ENCODE measurements around the gene FGGY.
"Not testable (repeated sequence)": the region's sequence is repeated elsewhere in the genome, so short reads cannot be mapped to it uniquely, and the experiment has no call there.

The FGGY gene

DNA sequence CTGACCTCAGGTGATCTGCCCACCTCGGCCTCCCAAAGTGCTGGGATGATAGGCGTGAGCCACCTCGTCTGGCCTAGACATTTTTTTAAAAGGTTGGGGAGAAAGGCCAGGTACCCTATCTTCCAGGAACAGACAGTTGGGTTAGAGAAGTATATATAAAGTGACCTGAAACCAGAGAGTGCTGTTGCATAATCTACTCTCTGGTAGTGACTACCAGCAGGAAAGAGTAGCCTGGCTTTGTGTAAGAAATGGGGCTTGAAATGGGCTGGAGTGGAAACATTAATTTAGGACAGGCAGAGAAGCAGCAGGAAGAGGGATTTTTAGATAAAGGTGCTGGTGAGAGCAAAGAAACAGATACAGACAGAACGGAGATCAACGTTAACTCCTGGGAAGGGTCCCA, 392.1 kb downstream of the FGGY start:
- DNase-seq = no peak

- no peak for DNase-seq
Observed at GRCh38 chr1:59689730-59690129, 392.8 kb downstream of the FGGY start.

- DNase-seq = no peak
Observed at GRCh38 chr1:59690171-59690930, 393.5 kb downstream of the FGGY start.

- no peak for DNase-seq
Observed at GRCh38 chr1:59691261-59691660, 394.4 kb downstream of the FGGY start.

GRCh38 chr1:59692591-59692990, 395.7 kb downstream of the FGGY start:
- peak; percentile 24 for DNase-seq

- no peak for DNase-seq
Observed at GRCh38 chr1:59693406-59693805, 396.5 kb downstream of the FGGY start.

GRCh38 chr1:59695252-59695651, 398.4 kb downstream of the FGGY start:
- DNase-seq = no peak

- peak; percentile 36 for DNase-seq
Observed at GRCh38 chr1:59696421-59697115, 399.7 kb downstream of the FGGY start.

GRCh38 chr1:59697150-59697800, 400.4 kb downstream of the FGGY start:
- DNase-seq = no peak

DNA sequence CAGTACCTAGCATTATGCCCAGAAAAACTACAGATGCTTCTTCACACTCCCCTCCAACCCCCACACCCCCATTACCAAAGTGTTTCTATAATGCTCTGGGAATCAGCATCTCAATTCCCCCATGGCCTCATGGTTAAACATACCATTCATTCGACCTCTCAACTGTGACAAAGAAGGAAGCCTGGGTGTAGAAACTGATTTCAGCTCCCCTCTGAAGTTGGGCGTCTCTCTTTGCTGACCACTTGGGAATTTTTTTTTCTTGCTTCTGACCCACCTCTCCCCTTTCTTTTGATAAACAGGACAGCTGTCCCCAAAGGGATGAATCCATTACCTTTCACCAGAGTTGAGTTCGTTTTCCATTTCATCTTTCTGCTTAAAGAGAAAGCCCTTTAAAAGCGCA, 401.5 kb downstream of the FGGY start:
- DNase-seq = no peak

DNA sequence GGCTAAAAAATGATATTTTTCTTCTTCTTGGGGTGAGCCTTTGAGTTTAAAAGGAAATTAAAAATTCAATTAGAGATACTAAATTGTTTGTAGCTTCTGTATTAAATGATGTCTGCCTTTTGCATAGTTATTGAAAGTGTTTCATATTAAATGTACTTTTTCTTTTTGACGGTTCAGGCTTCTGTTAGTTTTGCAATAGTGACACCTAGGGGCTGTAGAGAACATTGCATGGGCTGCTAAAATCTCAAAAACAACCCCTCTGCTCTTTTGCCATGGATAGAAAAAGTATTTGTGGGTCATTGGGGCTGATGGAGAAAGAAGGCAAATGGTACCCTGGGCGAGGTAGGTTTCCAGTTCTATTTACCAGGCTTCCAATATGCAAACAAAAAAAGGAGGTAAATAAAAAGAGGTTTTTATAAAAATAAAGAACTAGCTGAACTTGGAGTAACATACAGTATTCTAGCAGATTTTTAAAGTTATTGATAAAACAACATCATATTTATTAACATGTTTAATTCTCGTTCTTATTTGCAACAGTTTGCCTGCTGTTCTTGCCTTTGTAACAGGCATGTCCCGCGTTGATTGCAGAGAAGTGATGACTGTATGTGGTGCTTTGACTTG, 402.4 kb downstream of the FGGY start:
- no peak for DNase-seq

- DNase-seq = no peak
Observed at GRCh38 chr1:59701376-59701775, 404.5 kb downstream of the FGGY start.

GRCh38 chr1:59703226-59703917, 406.5 kb downstream of the FGGY start:
- no peak for DNase-seq

GRCh38 chr1:59703918-59704378, 407.1 kb downstream of the FGGY start:
- no peak for DNase-seq

DNA sequence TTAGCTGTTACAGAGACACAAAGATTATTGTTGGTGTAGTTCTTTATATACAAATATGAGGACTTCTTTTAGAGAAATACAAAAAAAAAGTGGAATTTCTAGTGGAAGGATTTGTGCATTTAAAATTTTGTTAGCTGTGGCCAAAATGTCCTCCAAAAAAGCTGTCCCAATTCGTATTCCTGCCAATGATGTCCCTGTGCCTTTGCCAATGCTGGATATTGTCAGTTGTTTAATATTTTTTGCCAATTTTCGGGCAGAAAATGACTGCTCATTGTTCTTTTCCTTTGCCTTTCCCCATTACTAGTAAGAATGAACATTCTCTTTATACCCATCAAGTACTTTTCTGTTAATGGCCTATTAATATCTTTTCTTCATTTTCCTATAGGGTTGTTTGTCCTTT, 407.8 kb downstream of the FGGY start:
- no peak for DNase-seq

DNA sequence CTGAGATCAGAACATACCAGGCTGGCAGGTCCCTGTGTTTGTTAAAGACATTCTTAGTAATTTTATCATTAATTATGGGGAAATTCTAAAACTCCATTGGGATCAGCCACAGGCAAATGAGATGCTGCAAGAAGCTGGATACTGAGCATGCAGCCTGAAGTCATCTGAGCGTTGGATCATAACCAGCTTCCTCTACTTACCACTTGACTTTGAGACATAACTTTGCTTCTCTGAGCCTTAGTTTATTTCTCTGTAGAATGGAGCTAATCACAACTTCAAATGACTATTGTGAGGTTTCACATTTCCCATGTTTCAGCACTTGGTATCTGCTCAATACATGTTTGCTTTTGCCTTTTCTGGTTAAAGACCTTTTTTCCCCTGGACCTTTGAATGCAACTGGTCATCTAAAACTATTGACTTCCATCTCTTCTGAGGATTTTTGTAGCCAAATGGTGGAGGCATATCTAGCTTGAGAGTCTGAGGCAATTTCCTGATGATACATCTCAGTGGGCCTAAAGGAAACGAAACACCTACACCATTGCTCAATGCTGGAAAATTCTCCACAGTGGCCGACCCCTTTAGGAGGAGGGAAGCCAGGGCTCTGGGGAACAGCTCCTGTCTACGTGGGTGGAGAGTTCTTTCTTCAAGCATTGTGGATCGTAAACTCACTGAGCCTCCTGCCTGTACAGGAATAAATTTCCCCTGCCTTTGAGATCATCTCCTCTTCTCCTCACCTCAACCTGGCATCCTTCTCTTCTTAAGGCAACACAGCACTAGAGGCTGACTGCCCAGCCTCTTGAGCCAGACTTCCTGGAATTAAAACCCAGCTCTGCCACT, 408.8 kb downstream of the FGGY start:
- DNase-seq = no peak

GRCh38 chr1:59706303-59706599, 409.4 kb downstream of the FGGY start:
- no peak for DNase-seq

DNA sequence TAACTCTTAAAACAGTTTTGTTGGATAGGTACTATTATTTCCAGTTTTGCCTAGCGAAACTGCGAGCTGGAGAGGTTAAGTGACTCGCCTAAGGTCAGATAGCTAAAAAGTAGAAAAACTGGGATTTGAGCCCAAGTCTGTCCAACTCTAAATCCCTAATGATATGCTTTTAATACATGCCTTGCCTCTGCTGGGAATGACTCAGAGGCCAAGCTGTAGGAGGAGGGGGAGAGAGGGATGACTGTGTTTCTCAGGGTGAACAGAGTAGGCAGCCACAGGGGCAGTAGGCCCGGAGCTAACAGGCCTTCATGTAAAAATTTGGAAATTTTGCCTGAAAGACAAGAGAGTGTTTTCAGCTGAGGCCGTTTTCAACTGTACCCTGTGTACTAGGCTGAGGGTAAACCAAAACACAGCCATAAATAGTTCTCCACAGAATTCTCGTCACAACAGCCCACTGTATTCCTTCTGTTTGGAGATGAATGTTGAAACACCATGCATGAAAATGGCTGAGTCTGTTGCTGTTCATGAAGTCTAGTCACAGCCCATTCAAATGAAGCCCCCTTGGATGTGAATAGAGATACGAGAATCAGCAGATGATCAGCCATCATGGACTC, 410.4 kb downstream of the FGGY start:
- no peak for DNase-seq

DNA sequence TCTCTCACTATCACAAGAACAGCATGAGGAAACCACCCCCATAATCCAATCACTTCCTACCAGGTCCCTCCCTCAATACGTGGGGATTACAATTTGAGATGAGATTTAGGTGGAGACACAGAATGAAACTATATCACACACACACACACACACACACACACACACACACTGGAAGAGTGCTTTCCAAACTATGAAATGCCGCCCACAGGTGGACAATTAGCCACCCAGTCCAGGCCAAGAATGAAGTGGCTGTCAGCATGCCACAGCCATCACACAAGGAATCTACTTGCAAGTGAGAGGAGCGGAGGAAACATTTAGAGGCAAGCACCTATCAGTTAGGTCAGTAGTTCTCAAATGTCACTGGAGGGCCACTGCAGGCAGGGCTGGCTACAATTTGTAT, 412.4 kb downstream of the FGGY start:
- DNase-seq = no peak

DNA sequence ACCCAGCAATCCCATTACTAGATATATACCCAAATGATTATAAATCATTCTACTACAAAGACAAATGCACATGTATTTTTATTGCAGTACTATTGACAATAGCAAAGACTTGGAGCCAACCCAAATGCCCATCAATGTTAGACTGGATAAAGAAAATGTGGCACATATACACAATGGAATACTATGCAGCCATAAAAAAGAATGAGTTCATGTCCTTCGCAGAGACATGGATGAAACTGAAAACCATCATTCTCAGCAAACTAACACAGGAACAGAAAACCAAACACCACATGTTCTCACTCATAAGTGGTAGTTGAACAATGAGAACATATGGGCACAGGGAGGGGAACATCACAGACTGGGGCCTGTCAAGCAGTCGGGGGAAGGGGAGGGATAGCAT, 414.0 kb downstream of the FGGY start:
- not testable (repeated sequence) for DNase-seq

- DNase-seq = no peak
Observed at GRCh38 chr1:59714219-59714618, 417.3 kb downstream of the FGGY start.

DNA sequence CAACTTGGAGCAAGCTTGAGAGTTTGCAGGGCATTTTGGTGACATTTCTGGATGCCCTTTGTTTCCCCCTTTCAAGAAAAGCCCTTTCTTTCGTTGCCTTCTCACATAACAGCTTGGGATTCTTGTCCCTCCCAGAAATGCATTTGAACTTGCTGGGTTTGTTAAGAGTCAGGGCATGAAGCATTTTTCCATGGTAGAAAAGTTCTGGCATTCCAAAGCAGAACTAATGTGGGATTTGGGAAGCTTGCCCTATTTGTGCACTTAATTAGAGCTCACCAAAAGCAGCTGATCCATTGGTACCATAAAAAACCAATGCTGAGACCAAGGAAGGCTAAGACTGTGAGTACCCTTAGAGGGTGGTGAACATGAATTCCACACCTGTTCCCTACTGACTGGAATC, 418.1 kb downstream of the FGGY start:
- no peak for DNase-seq
